HepG2 (cell line): ENCODE data around the gene PGM2. TPM values are rescaled to one million over a fixed set of nuclear protein-coding genes. Genes with fewer than 3 reads are reported as not detected.

ENCODE experiments used
- DBP ChIP-seq: sonication (generic); formaldehyde crosslinking; IDR thresholded peaks from 2 replicates; pipeline ENCODE4 v1.4.0; 2020; ENCODE audit warnings: missing genetic modification reagents; ENCODE audit errors: not compliant biosample characterization
- DR1 ChIP-seq: sonication (generic); formaldehyde crosslinking; IDR thresholded peaks from 2 replicates; pipeline ENCODE4 v1.8.0; 2021; ENCODE audit warnings: mild to moderate bottlenecking, missing genetic modification reagents, inconsistent platforms
- ELF1 ChIP-seq: sonication (generic); formaldehyde crosslinking; IDR thresholded peaks from 2 replicates; pipeline ENCODE4 v1.4.0; 2020; ENCODE audit warnings: missing genetic modification reagents
- FLYWCH1 ChIP-seq: sonication (generic); formaldehyde crosslinking; IDR thresholded peaks from 2 replicates; pipeline ENCODE4 v1.8.1; 2023; ENCODE audit warnings: mild to moderate bottlenecking, missing genetic modification reagents
- GFI1 ChIP-seq: sonication (generic); formaldehyde crosslinking; IDR thresholded peaks from 2 replicates; pipeline ENCODE4 v1.5.0; 2020; ENCODE audit warnings: missing genetic modification reagents, mild to moderate bottlenecking, borderline replicate concordance
- HHEX ChIP-seq: IDR thresholded peaks from 2 replicates; pipeline ENCODE4 v1.6.1; 2016; ENCODE audit warnings: control low read depth
- HNF4G ChIP-seq, 2 experiments: sonication (generic) in 1 of 2; formaldehyde crosslinking in 1 of 2; IDR thresholded peaks; 2 replicates each; pipeline versions ENCODE4 v1.4.0 to v1.6.1; 2011 to 2020; ENCODE audit warnings: borderline replicate concordance in 2 of 2, low read depth in 2 of 2, mild to moderate bottlenecking in 2 of 2, low read length in 1 of 2, missing genetic modification reagents in 1 of 2, moderate library complexity in 1 of 2
- JUNB ChIP-seq: sonication (generic); formaldehyde crosslinking; IDR thresholded peaks from 2 replicates; pipeline ENCODE4 v1.8.0; 2022; ENCODE audit warnings: missing genetic modification reagents, mild to moderate bottlenecking, borderline replicate concordance
- PRDM15 ChIP-seq: sonication (generic); formaldehyde crosslinking; IDR thresholded peaks from 2 replicates; pipeline ENCODE4 v1.4.0; 2020; ENCODE audit warnings: missing genetic modification reagents
- SAFB2 ChIP-seq: sonication (generic); formaldehyde crosslinking; IDR thresholded peaks from 2 replicates; pipeline ENCODE4 v1.5.1; 2020; ENCODE audit warnings: missing genetic modification reagents, low read depth, mild to moderate bottlenecking, borderline replicate concordance
- THYN1 ChIP-seq: sonication (generic); formaldehyde crosslinking; IDR thresholded peaks from 2 replicates; pipeline ENCODE4 v1.8.1; 2023; ENCODE audit warnings: low read depth, mild to moderate bottlenecking, moderate library complexity, missing genetic modification reagents, borderline replicate concordance
- ZBTB39 ChIP-seq: sonication (generic); formaldehyde crosslinking; IDR thresholded peaks from 2 replicates; pipeline ENCODE4 v1.5.0; 2020; ENCODE audit warnings: missing genetic modification reagents
- ZFP90 ChIP-seq: sonication (generic); formaldehyde crosslinking; IDR thresholded peaks from 2 replicates; pipeline ENCODE4 v1.8.0; 2022; ENCODE audit warnings: missing genetic modification reagents, mild to moderate bottlenecking, inconsistent platforms, borderline replicate concordance
- ZNF207 ChIP-seq: fragments of 450-650 bp; IDR thresholded peaks from 2 replicates; pipeline ENCODE4 v1.6.1; 2016; ENCODE audit warnings: antibody characterized with exemption, borderline replicate concordance
- polyA plus RNA-seq, 8 experiments: library from polyadenylated mRNA; depleted of rRNA in 3 of 8; stranded (reverse) in 7 of 8; unstranded in 1 of 8; fragments of >200 nt; fragmentation: Illumina TruSeq in 4 of 8; extraction: Trizol in 4 of 8; gene quantifications; 2 replicates each; pipeline versions ENCODE4 v1.2.1 to v1.2.3, GENCODE V29; 2011 to 2016; ENCODE audit warnings: low read depth in 4 of 8, missing spikeins in 1 of 8, mixed read lengths in 1 of 8; ENCODE audit not compliant: insufficient read depth in 1 of 8
- total RNA-seq, 5 experiments: library from RNA; depleted of rRNA; stranded (reverse); fragments of >200 nt; fragmentation: Illumina TruSeq; extraction: Trizol; gene quantifications; 2 replicates each; pipeline ENCODE4 v1.2.3, GENCODE V29; 2016; ENCODE audit warnings: low read depth in 1 of 5
- TF ChIP-seq, protein P1 (sequence below): sonication (generic); formaldehyde crosslinking; IDR thresholded peaks from 2 replicates; pipeline ENCODE4 v1.5.1; 2020; ENCODE audit warnings: mild to moderate bottlenecking, missing genetic modification reagents, borderline replicate concordance
- TF ChIP-seq, protein P2 (sequence below): sonication (generic); formaldehyde crosslinking; IDR thresholded peaks from 2 replicates; pipeline ENCODE4 v1.5.1; 2020; ENCODE audit warnings: missing genetic modification reagents, mild to moderate bottlenecking, borderline replicate concordance
- TF ChIP-seq, protein P3 (sequence below): IDR thresholded peaks from 2 replicates; pipeline ENCODE4 v1.6.1; 2016; ENCODE audit warnings: missing compliant biosample characterization, missing genetic modification reagents, borderline replicate concordance

PGM2 gene
- total and polyA plus RNA-seq, 2 of the 13 experiments (the other 11 are each of a cell fraction or from before 2014, with no cell fraction given), result 14.6 to 36.9 TPM

- TF ChIP-seq ZBTB39 (CRISPR knock-in tag) (no peak), ZNF207 (no peak), ELF1 (peak; percentile 63), ZFP90 (CRISPR knock-in tag) (0 out of 2 replicates have a peak, but pooled peaks have one; percentile 44), JUNB (CRISPR knock-in tag) (no peak), HHEX (no peak), DR1 (peak; percentile 65), SAFB2 (CRISPR knock-in tag) (peak; percentile 82; the same call in 1 of the 2 replicates), HNF4G (IDR thresholded peaks at IDR 0.05; ENCODE audit: borderline replicate concordance, low read depth, low read length) (no peak), HNF4G (CRISPR knock-in tag; IDR thresholded peaks at IDR 0.05; ENCODE audit: borderline replicate concordance, low read depth) (no peak), PRDM15 (CRISPR knock-in tag) (peak; percentile 37; the same call in 1 of the 2 replicates), THYN1 (CRISPR knock-in tag) (no peak), FLYWCH1 (CRISPR knock-in tag) (peak; percentile 84; the same call in 1 of the 2 replicates), GFI1 (CRISPR knock-in tag) (peak; percentile 63; the same call in 1 of the 2 replicates), DBP (CRISPR knock-in tag) (no peak)
- TF ChIP-seq, protein P1, sequence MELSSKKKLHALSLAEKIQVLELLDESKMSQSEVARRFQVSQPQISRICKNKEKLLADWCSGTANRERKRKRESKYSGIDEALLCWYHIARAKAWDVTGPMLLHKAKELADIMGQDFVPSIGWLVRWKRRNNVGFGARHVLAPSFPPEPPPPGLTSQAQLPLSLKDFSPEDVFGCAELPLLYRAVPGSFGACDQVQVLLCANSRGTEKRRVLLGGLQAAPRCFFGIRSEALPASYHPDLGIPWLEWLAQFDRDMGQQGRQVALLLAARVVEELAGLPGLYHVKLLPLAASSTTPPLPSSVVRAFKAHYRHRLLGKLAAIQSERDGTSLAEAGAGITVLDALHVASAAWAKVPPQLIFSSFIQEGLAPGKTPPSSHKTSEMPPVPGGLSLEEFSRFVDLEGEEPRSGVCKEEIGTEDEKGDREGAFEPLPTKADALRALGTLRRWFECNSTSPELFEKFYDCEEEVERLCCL (CRISPR knock-in tag), result no peak
- TF ChIP-seq, protein P2, sequence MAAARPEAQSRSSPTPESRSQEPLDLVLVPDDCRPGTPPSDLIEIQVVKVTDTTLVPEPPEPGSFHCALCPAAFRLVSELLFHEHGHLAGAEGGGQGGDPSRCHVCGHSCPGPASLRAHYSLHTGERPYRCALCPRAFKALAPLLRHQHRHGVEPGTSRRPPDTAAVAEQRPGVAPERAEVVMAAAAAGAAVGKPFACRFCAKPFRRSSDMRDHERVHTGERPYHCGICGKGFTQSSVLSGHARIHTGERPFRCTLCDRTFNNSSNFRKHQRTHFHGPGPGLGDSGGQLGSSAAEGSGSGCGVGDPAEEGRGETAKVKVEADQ (CRISPR knock-in tag), result no peak
- TF ChIP-seq, protein P3, sequence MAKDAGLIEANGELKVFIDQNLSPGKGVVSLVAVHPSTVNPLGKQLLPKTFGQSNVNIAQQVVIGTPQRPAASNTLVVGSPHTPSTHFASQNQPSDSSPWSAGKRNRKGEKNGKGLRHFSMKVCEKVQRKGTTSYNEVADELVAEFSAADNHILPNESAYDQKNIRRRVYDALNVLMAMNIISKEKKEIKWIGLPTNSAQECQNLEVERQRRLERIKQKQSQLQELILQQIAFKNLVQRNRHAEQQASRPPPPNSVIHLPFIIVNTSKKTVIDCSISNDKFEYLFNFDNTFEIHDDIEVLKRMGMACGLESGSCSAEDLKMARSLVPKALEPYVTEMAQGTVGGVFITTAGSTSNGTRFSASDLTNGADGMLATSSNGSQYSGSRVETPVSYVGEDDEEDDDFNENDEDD, result peak; percentile 75; the same call in 1 of the 2 replicates
Measured at GRCh38 chr4:37826295-37827029, at the start of gene PGM2 (continued).
